ENCODE results near the gene FOXP2.

DNA sequence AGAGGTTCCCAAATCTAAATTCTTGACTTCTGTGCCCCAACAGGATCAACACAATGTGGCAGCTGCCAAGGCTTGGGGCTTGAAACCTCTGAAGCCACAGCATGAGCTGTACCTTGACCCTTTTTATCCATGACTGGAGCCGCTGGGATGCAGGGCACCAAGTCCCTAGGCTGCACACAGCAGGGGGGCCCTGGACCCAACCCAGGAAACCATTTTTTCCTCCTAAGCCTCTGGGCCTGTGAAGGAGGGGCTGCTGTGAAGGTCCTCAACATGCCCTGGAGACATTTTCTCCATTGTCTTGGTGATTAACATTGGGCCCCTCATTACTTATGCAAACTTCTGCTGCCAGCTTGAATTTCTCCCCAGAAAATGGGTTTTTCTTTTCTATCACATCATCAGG is 72.6 kb downstream of the FOXP2 start:
- no peak for TF ChIP-seq CTCF (IDR thresholded peaks at IDR 0.05)
- no peak for TF ChIP-seq EZH2 (IDR thresholded peaks at IDR 0.05)
